HuH-7 (cell line): Measurements from ENCODE around the gene CNIH1.
"Not testable (repeated sequence)": the region's sequence is repeated elsewhere in the genome, so short reads cannot be mapped to it uniquely, and the experiment has no call there.

Experiments used
- DNase-seq: peaks from one replicate; pipeline ENCODE4 v3.0.0; 2011; ENCODE audit warnings: low spot score

CNIH1 gene

DNA sequence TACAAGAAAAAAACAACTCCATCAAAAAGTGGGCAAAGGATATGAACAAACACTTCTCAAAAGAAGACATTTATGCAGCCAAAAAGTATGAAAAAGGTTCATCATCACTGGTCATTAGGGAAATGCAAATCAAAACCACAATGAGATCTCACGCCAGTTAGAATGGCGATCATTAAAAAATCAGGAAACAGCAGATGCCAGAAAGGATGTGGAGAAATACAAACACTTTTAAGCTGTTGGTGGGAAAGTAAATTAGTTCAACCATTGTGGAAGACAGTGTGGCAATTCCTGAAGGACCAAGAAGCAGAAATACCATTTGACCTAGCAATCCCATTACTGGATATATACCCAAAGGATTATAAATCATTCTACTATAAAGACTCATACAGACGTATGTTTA lies 60.6 kb downstream of the CNIH1 start:
- not testable (repeated sequence) for DNase-seq

GRCh38 chr14:54378893-54379292 lies 62.3 kb downstream of the CNIH1 start:
- DNase-seq: not testable (repeated sequence)

- no peak for DNase-seq
These were observed 63.7 kb downstream of the CNIH1 start for GRCh38 chr14:54377501-54377900.

- no peak for DNase-seq
These were observed 66.9 kb downstream of the CNIH1 start for GRCh38 chr14:54374117-54374884.
